SU-DHL-6 (cell line): Measurements from ENCODE around the gene CLBA1.

ENCODE experiments used
- CTCF ChIP-seq: fragments of 200-600 bp; sonication (generic); IDR thresholded peaks from one replicate; pipeline ENCODE4 v1.5.1; 2017; ENCODE audit warnings: antibody characterized with exemption, mild to moderate bottlenecking, low read length, moderate library complexity; ENCODE audit not compliant: insufficient read depth, poor library complexity, severe bottlenecking
- EZH2phosphoT487 ChIP-seq: fragments of 200-600 bp; sonication (generic), shearing (Covaris generic); conservative IDR thresholded peaks from 2 replicates; pipeline ENCODE4 v1.6.1; 2018; ENCODE audit warnings: mild to moderate bottlenecking, antibody characterized with exemption, low read length, moderate library complexity, mixed read lengths

- TF ChIP-seq CTCF, result no peak
- TF ChIP-seq EZH2phosphoT487, result no peak
These were observed 10.4 kb downstream of the CLBA1 start for GRCh38 chr14:104996032-104996431.
